ENCODE results near the gene CBX1. TPM values are rescaled to one million over a fixed set of nuclear protein-coding genes. Genes with fewer than 3 reads are reported as not detected.

CBX1 gene
- total RNA-seq, 4 donors from 2014 or later, result 24.0 to 59.0 (median 28.9) TPM

- WGBS, 2 donors, result 87 to 88% methylated on average over 7 of the region's 7 CpGs
- no peaks in the 10 kb centered on the region for H3K27me3 ChIP-seq
These were observed 3.2 kb upstream of the CBX1 start for GRCh38 chr17:48104440-48104839.

DNA sequence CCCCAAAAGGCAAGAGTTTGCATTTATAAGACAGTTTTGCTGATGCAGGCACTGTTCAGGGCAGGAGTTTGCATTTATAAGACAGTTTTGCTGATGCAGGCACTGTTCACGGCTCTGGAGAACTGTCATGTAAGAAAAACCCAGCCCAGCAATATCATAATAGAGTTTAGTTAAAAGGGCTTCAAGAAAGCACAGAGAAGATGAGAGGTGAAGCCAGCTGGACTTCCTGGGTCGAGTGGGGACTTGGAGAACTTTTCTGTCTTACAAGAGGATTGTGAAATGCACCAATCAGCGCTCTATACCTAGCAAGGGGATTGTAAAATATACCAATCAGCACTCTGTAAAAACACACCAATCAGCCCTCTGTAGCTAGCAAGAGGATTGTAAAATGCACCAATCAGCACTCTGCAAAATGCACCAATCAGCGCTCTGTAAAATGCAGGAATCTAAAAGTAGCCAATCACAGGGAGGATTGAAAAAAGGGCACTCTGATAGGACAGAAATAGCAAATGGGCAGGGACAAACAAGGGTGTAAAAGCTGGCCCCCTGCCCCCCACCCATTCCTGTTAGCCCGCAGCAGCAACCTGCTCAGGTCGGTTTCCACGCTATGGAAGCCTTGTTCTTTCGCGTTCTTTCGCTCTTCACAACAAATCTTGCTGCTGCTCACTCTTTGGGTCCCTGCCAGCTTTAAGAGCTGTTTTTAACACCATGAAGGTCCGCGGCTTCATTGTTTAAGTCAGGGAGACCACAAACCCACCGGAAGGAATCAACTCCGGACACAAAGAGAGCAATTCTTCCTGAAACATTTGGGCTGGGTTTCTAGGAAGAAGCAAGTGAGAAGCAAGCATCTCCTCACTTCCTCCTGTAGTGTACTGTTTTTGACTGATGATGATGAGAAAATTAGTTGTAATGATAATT is 1.8 kb upstream of the CBX1 start:
- no peaks in the 10 kb centered on the region for H3K36me3 ChIP-seq
- no peak for TF ChIP-seq POLR2A (IDR thresholded peaks at IDR 0.05)
- DNase-seq (ENCODE audit: low spot score in 2 of 2), result no peak
- no peaks in the 10 kb centered on the region for H3K9me3 ChIP-seq
- H3K4me3 ChIP-seq, result no peak overlapping the region
- 79 to 82% methylated on average over 14 of the region's 14 CpGs for WGBS, 2 donors
- H3K4me1 ChIP-seq, result peaks cover 0 to 33% (median 6%) of the 10 kb centered on the region in 4 donors
- H3K27ac ChIP-seq, result no peak overlapping the region
- H3K27me3 ChIP-seq, result no peaks in the 10 kb centered on the region

More at GRCh38 chr17:48104440-48104839, 3.2 kb upstream of the CBX1 start:
- TF ChIP-seq EP300 (IDR thresholded peaks at IDR 0.05), result no peak
- no peak for TF ChIP-seq CTCF (IDR thresholded peaks at IDR 0.05)
- TF ChIP-seq POLR2A (IDR thresholded peaks at IDR 0.05), result no peak
- DNase-seq (ENCODE audit: low spot score in 2 of 2), result no peak
- no peak overlapping the region for H3K4me3 ChIP-seq
- peaks cover 0 to 36% (median 18%) of the 10 kb centered on the region in 4 donors for H3K4me1 ChIP-seq
- H3K9me3 ChIP-seq, result no peaks in the 10 kb centered on the region
- H3K36me3 ChIP-seq, result no peaks in the 10 kb centered on the region
- H3K27ac ChIP-seq, result no peak overlapping the region

DNA sequence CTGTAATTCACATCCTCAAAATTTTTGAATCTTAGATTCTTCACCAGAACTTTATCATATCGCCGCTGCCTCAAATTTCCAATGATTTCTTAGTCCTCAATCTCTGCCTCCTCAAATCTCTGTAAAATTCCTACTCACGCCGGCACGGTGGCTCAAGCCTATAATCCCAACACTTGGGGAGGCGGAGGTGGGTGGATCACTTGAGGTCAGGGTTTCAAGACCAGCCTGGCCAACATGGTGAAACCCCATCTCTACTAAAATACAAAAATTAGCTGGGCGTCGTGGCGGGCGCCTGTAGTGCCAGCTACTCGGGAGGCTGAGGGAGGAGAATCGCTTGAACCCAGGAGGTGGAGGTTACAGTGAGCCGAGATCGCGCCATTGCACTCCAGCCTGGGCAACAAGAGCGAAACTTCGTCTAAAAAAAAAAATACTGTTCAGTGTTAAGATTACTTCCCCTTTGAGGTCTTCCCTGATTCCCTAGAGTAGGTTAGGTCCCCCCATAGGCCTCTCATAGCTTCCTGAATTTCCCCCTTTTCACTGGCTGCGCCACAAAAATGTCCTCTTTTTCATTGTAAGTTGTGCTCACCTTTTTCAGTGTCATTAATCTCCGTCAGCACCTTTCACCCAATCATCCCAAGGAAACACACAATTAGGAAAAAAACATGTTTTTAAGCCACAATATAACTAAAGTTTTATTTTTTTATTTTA is 919 bp upstream of the CBX1 start:
- no peaks in the 10 kb centered on the region for H3K27me3 ChIP-seq
- DNase-seq (ENCODE audit: low spot score in 2 of 2), result no peak
- peak overlapping the region in 1 of 4 donors; percentile 98 for H3K4me3 ChIP-seq
- WGBS, 2 donors, result 85% methylated on average over 19 of the region's 19 CpGs
- H3K4me1 ChIP-seq, result peaks cover 0 to 34% (median 6%) of the 10 kb centered on the region in 4 donors
- no peaks in the 10 kb centered on the region for H3K9me3 ChIP-seq
- H3K36me3 ChIP-seq, result no peaks in the 10 kb centered on the region
- no peak for TF ChIP-seq EP300 (IDR thresholded peaks at IDR 0.05)
- no peak for TF ChIP-seq POLR2A (IDR thresholded peaks at IDR 0.05)
- no peak for TF ChIP-seq CTCF (IDR thresholded peaks at IDR 0.05)
- H3K27ac ChIP-seq, result no peak overlapping the region

GRCh38 chr17:48100591-48101011 is 677 bp downstream of the CBX1 start:
- peak in 1 of 2 donors; percentile 34 for DNase-seq (ENCODE audit: low spot score in 2 of 2)
- Histone ChIP-seq H3K9me3 (no peaks in the 10 kb centered on the region), H3K27ac (peak overlapping the region; percentile 68 to 94 (median 90)), H3K4me1 (peaks cover 0 to 34% (median 6%) of the 10 kb centered on the region in 4 donors), H3K27me3 (no peaks in the 10 kb centered on the region), H3K4me3 (peak overlapping the region; percentile 77 to 98 (median 96)), H3K36me3 (no peaks in the 10 kb centered on the region)
- no peak for TF ChIP-seq POLR2A (IDR thresholded peaks at IDR 0.05)
- no peak for TF ChIP-seq EP300 (IDR thresholded peaks at IDR 0.05)
- TF ChIP-seq CTCF (IDR thresholded peaks at IDR 0.05), result no peak
- WGBS, 2 donors, result 1 to 2% methylated on average over 17 to 23 of the region's 23 CpGs

DNA sequence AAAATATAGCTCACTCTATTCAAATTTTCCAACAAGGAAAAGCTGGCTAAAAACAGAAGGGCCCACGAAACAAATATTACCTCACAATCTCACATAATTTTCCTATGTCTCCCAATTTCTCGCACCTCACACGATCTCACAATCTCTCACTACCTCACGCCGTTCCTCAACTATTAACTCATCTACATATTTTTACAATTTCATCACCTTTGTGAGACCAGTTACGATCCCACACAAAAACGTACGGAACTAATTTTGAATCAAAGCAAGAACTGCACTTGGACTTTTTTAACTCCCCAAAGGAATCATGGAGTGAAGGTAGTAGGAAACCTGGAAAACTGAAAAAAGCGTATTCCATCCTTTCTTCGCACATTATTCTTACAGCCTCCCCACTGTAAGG is 1.1 kb downstream of the CBX1 start:
- no peaks in the 10 kb centered on the region for H3K27me3 ChIP-seq

More for the DNA sequence above, 1.1 kb downstream of the CBX1 start:
- Histone ChIP-seq H3K4me1 (peaks cover 0 to 36% (median 6%) of the 10 kb centered on the region in 4 donors), H3K27ac (peak overlapping the region in 2 of 4 donors; percentile 91 to 94), H3K36me3 (no peaks in the 10 kb centered on the region), H3K4me3 (peak overlapping the region; percentile 77 to 98 (median 96)), H3K9me3 (no peaks in the 10 kb centered on the region)
- TF ChIP-seq CTCF (IDR thresholded peaks at IDR 0.05) (no peak), EP300 (IDR thresholded peaks at IDR 0.05) (no peak), POLR2A (IDR thresholded peaks at IDR 0.05) (no peak)
- WGBS, 2 donors, result 29 to 33% methylated on average over 10 of the region's 10 CpGs
- DNase-seq (ENCODE audit: low spot score in 2 of 2), result no peak
